Smooth muscle cell (in vitro differentiated cells): Measurements from ENCODE around the gene YBX1. TPM values are rescaled to one million over a fixed set of nuclear protein-coding genes. Genes with fewer than 3 reads are reported as not detected.
"Not testable (repeated sequence)": the region's sequence is repeated elsewhere in the genome, so short reads cannot be mapped to it uniquely, and the experiment has no call there.

Experiments
- DNase-seq: peaks from one replicate; lab custom pipeline; 2025; ENCODE audit not compliant: unreplicated experiment; lab: John Stamatoyannopoulos, UW
- H2AFZ ChIP-seq: fragments of 200-600 bp; sonication (generic); 2 replicates; pipeline ENCODE4 v1.6.0; 2016; ENCODE audit warnings: antibody characterized with exemption, low read depth, mild to moderate bottlenecking
- H3F3A ChIP-seq: fragments of 200-600 bp; sonication (generic); 2 replicates; pipeline ENCODE4 v1.6.0; 2017; ENCODE audit warnings: antibody characterized with exemption, low read depth
- H3K27ac ChIP-seq: fragments of 200-600 bp; sonication (generic); 2 replicates; pipeline ENCODE4 v1.5.1; 2016; ENCODE audit warnings: low read depth, mild to moderate bottlenecking
- H3K27me3 ChIP-seq: fragments of 200-600 bp; sonication (generic); 2 replicates; pipeline ENCODE4 v1.6.1; 2016; ENCODE audit warnings: low read depth, mild to moderate bottlenecking
- H3K36me3 ChIP-seq: fragments of 200-600 bp; sonication (generic); 2 replicates; pipeline ENCODE4 v1.5.1; 2016; ENCODE audit warnings: low read depth
- H3K4me1 ChIP-seq: fragments of 200-600 bp; sonication (generic); 2 replicates; pipeline ENCODE4 v1.5.1; 2016; ENCODE audit warnings: low read depth
- H3K4me2 ChIP-seq: fragments of 200-600 bp; sonication (generic); 2 replicates; pipeline ENCODE4 v1.6.0; 2016; ENCODE audit warnings: mild to moderate bottlenecking
- H3K4me3 ChIP-seq: fragments of 200-600 bp; sonication (generic); 2 replicates; pipeline ENCODE4 v1.5.1; 2016; ENCODE audit warnings: mild to moderate bottlenecking
- H3K79me2 ChIP-seq: fragments of 200-600 bp; sonication (generic); 2 replicates; pipeline ENCODE4 v1.6.0; 2016; ENCODE audit warnings: low read depth, mild to moderate bottlenecking
- H3K9ac ChIP-seq: fragments of 200-600 bp; sonication (generic); 2 replicates; pipeline ENCODE4 v1.6.0; 2016; ENCODE audit warnings: low read depth
- H3K9me3 ChIP-seq: fragments of 200-600 bp; sonication (generic); replicated peaks from 2 replicates; pipeline ENCODE4 v1.5.1; 2016; ENCODE audit warnings: low read depth
- H4K20me1 ChIP-seq: fragments of 200-600 bp; sonication (generic); 2 replicates; pipeline ENCODE4 v1.6.0; 2016; ENCODE audit warnings: low read depth
- WGBS: methylation state at CpG from one replicate; pipeline ENCODE4 v1.1.7; 2016; ENCODE audit warnings: low lambda C conversion rate; 5-methylcytosine and 5-hydroxymethylcytosine counted together
- polyA plus RNA-seq: library from polyadenylated mRNA; unstranded; fragments of >200 nt; fragmentation: Nextera tagmentation; extraction: Ambion mirVana; gene quantifications from 2 replicates; pipeline ENCODE4 v1.2.1, GENCODE V29; 2016
- total RNA-seq: library from RNA; depleted of rRNA; stranded (reverse); fragments of >200 nt; gene quantifications from 2 replicates; pipeline ENCODE4 v1.2.3, GENCODE V29; 2014
- TF ChIP-seq, protein P1 (sequence below): fragments of 200-600 bp; sonication (generic); IDR thresholded peaks from 2 replicates; pipeline ENCODE4 v1.5.1; 2017; ENCODE audit warnings: borderline replicate concordance, mild to moderate bottlenecking, antibody characterized with exemption; ENCODE audit not compliant: insufficient read depth, poor library complexity, severe bottlenecking

Gene YBX1
- total and polyA plus RNA-seq, 2 experiments from 2014 or later = 284 to 587 TPM

DNA sequence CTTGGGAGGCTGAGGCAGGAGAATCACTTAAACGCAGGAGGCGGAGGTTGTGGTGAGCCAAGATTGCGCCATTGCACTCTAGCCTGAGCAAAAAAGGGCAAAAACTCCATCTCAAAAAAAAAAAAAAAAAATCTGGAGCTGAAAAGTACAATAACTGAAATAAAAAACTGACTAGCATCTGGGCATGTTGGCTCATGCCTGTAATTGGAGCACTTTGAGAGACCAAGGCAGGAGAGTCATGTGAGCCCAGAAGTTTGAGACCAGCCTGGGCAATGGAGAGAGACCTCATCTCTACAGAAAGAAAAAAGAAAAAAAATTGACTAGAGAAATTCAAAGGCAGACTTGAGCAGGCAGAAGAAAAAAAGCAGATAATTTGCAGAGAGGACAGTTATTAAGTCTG, 39.7 kb downstream of the YBX1 start:
- no peak overlapping the region for H3K9ac ChIP-seq
- no peak overlapping the region for H2AFZ ChIP-seq
- H3K4me1 ChIP-seq = no peaks in the 10 kb centered on the region
- no peak overlapping the region for H3K4me2 ChIP-seq
- H3K36me3 ChIP-seq = no peaks in the 10 kb centered on the region
- no peaks in the 10 kb centered on the region for H3F3A ChIP-seq
- no peak overlapping the region for H3K4me3 ChIP-seq
- no peaks in the 10 kb centered on the region for H4K20me1 ChIP-seq
- no peaks in the 10 kb centered on the region for H3K79me2 ChIP-seq
- H3K9me3 ChIP-seq = no peaks in the 10 kb centered on the region
- TF ChIP-seq, protein P1, sequence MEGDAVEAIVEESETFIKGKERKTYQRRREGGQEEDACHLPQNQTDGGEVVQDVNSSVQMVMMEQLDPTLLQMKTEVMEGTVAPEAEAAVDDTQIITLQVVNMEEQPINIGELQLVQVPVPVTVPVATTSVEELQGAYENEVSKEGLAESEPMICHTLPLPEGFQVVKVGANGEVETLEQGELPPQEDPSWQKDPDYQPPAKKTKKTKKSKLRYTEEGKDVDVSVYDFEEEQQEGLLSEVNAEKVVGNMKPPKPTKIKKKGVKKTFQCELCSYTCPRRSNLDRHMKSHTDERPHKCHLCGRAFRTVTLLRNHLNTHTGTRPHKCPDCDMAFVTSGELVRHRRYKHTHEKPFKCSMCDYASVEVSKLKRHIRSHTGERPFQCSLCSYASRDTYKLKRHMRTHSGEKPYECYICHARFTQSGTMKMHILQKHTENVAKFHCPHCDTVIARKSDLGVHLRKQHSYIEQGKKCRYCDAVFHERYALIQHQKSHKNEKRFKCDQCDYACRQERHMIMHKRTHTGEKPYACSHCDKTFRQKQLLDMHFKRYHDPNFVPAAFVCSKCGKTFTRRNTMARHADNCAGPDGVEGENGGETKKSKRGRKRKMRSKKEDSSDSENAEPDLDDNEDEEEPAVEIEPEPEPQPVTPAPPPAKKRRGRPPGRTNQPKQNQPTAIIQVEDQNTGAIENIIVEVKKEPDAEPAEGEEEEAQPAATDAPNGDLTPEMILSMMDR = no peak
- H3K27me3 ChIP-seq = no peaks in the 10 kb centered on the region
- 98% methylated on average over 3 of the region's 3 CpGs for WGBS
- H3K27ac ChIP-seq = no peak overlapping the region
- DNase-seq = no peak

DNA sequence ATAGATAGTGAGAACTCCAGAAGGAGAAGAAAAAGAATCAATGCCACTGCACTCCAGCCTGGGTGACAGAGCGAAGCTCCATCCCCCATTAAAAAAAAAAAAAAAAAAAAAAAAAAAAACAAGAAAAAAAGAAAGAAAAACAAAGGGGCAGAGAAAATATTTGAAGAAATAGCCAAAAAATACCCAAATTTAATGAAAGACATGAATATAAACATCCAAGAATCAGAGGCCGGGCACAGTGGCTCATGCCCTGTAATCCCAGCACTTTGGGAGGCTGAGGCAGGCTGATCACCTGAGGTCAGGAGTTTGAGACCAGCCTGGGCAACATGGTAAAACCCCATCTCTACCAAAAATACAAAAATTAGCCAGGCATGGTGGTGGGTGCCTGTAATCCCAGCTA, 40.2 kb downstream of the YBX1 start:
- H2AFZ ChIP-seq, DNase-seq: not testable (repeated sequence)
- 82% methylated on average over 2 of the region's 2 CpGs for WGBS

DNA sequence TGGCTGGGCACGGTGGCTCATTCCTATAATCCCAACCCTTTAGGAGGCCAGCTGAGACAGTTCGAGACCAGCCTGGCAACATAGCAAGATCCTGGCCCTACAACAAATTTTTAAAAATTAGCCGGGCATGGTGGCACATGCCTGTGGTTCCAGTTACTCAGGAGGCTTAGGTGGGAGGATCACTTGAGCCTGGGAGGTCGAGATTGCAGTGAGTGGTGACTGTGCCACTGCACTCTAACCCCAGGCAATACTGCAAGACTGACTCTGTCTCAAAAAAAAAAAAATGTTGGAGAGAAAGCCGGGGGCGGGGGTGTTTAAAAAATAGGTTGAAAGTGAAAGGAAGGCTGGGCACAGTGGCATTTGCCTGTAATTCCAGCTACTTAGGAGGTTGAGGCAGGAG, 41.3 kb downstream of the YBX1 start:
- Histone ChIP-seq H3K9me3 (no peaks in the 10 kb centered on the region), H3K9ac (no peak overlapping the region), H3K4me1 (no peaks in the 10 kb centered on the region), H3K27me3 (no peaks in the 10 kb centered on the region), H3K27ac (no peak overlapping the region), H4K20me1 (no peaks in the 10 kb centered on the region), H3K4me3 (no peak overlapping the region), H2AFZ (no peak overlapping the region), H3K4me2 (no peak overlapping the region), H3K79me2 (no peaks in the 10 kb centered on the region), H3K36me3 (no peaks in the 10 kb centered on the region), H3F3A (no peaks in the 10 kb centered on the region)
- no peak for DNase-seq
- 78% methylated on average over 6 of the region's 6 CpGs for WGBS
- TF ChIP-seq, protein P1 = no peak

More for the DNA sequence above, 40.2 kb downstream of the YBX1 start:
- H3F3A ChIP-seq, H3K4me3 ChIP-seq, H3K4me1 ChIP-seq, H3K27me3 ChIP-seq, H3K36me3 ChIP-seq, H3K9ac ChIP-seq, H3K4me2 ChIP-seq, H3K27ac ChIP-seq, H3K9me3 ChIP-seq, H3K79me2 ChIP-seq, H4K20me1 ChIP-seq: not testable (repeated sequence)

DNA sequence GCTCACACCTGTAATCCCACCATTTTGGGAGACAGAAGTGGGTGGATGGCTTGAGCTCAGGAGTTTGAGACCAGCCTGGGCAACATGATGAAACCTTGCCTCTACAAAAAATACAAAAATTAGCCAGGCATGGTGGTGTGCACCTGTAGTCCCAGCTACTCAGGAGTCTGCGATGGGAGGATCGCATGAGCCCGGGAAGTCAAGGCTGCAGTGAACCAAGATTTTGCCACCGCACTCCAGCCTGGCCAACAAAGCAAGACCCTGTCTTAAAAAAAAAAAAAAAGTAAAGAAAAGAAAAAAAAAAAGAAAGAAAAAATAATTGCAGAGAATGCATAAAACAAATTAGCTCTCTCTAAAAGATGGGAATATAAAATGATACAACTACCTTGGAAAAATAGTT, 43.6 kb downstream of the YBX1 start:
- H3K36me3 ChIP-seq, H3K9ac ChIP-seq, H3K4me1 ChIP-seq, H3K27ac ChIP-seq, H3K4me3 ChIP-seq, H3K79me2 ChIP-seq, H3K27me3 ChIP-seq, H4K20me1 ChIP-seq, H3K4me2 ChIP-seq, H3K9me3 ChIP-seq, DNase-seq, H2AFZ ChIP-seq, H3F3A ChIP-seq: not testable (repeated sequence)
- 99% methylated on average over 4 of the region's 4 CpGs for WGBS

DNA sequence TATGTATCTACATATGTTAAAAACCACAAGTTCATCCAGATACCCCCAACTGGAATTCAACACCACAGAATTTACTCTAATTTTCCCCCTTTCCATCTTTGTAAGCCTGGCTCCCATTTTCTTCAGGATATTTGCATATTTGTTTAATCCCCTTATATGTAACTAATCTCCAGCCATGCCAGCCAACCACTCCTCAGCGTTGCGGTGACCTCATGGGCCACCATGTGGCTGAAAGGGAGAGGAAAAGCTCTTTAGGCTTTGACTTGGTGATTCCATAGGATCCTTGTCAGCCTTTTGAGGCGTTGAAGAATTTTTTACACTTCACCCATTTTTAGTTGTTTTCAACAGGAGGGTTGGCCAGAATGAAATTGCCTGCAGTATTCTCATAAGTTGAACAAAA, 47.8 kb downstream of the YBX1 start:
- no peaks in the 10 kb centered on the region for H3K36me3 ChIP-seq
- H2AFZ ChIP-seq = no peak overlapping the region
- H4K20me1 ChIP-seq = no peaks in the 10 kb centered on the region
- H3K4me3 ChIP-seq = no peak overlapping the region
- TF ChIP-seq, protein P1 = no peak
- WGBS = 89% methylated on average over 3 of the region's 3 CpGs
- no peaks in the 10 kb centered on the region for H3K79me2 ChIP-seq
- no peak overlapping the region for H3K4me2 ChIP-seq
- DNase-seq = no peak
- H3F3A ChIP-seq = no peaks in the 10 kb centered on the region
- H3K9me3 ChIP-seq = no peaks in the 10 kb centered on the region
- H3K9ac ChIP-seq = no peak overlapping the region
- no peak overlapping the region for H3K27ac ChIP-seq
- no peaks in the 10 kb centered on the region for H3K4me1 ChIP-seq
- H3K27me3 ChIP-seq = no peaks in the 10 kb centered on the region
